GM21717 (cell line): ENCODE measurements around the gene TEX54.
"Not testable (repeated sequence)": the region's sequence is repeated elsewhere in the genome, so short reads cannot be mapped to it uniquely, and the experiment has no call there.

Source experiments
- ATAC-seq: cut with Tn5 transposase; IDR thresholded peaks from one replicate; pipeline ENCODE4 v1.9.1; 2021; ENCODE audit warnings: mild to moderate bottlenecking, moderate library complexity; ENCODE audit not compliant: unreplicated experiment

The TEX54 gene

DNA sequence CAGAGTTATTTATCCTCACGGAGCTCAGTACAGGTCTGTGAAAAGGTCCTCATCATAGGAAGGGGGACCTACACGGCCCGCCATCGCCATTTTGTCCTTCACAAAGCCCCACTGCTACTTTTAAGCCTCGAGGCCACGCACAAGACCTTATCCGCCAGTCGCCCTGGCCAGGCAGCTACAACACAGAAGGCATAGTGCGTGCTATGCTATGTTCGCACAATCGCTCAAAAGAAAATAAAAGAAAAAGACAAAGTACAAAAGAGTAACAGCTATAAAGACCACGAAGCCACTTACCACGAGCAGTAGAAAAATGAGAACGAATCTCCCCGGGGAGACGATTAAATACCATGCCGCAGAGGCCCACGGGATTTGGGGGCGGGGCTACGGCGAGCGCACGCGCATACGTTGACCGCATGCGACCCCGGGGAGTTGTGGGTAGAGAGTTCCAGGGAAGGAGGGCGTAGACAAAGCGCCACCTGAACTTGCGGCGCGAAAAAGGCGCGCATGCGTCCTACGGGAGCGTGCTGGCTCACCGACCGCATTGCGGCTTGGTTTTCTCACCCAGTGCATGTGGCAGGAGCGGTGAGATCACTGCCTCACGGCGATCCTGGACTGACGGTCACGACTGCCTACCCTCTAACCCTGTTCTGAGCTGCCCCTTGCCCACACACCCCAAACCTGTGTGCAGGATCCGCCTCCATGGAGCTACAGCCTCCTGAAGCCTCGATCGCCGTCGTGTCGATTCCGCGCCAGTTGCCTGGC, 23.1 kb upstream of the TEX54 start:
- peak; percentile 76 for ATAC-seq

DNA sequence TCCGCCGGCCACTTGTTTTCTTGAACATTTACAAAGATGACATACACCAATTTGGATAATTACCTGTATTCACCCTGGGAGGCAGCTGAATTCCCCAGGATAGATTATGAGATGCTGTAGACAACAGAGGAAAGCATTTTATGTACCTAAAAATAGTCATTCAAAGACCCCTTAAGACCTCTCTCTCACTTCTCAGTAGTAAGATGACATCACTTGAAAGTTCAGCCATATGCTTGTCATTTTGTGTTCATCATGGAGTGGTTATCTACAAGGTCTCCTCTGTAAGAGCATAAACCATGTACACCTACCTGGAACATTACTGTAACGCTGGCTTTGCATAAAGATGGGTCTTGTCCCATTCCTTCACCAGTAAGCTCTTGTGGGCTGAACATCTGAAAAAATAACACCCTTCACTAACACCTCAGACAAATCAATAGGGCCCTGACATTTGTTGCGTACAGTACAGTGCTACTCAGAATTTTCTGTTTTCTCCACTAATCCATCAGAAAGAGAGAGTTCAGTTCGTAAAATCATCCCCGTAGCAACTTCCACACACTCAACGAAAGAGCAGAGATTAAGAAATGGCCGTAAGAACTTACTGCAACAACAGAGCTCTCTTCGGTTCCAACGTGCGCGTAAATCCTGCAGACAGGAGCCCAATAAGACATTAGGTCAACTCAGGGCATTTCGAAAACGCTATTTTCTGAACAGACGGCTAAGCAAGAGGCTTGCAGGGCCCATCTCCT, 22.4 kb upstream of the TEX54 start:
- ATAC-seq = no peak

DNA sequence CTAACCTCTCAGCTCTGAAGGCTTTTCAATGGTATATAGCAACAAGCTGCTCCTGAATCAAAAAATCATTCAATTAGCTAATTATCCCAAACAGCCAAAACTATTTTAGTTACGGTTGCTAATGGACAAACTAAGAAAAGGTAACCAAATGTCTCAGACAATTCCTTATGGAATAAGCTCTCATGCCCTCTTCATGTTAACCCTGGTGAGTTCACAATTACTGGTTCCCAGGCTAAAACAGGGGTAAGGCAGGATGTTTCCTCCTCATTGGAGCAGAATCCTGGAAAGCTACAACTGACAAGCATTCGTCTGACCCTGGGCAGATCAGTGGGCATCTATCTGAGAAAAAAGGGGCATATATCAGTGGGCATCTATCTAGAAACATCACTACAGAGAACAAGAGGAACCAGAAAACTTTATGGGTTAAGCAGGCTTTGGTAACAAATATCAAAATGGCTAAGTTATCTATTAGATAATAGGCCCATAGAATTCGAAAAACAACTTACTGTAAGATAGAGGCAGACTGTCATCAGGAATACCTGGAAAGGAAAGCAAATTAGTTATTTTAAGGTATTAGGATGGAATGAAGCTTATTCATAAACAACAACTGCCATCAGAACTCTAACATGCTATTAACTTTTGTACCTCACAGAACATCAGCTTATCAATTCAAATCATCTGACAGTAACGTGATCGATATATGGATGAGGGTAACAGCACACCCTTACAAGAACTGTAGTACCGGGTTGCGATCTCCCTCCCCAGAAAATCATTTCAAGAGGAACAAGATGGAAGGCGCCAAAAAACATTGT, 21.6 kb upstream of the TEX54 start:
- ATAC-seq = no peak

DNA sequence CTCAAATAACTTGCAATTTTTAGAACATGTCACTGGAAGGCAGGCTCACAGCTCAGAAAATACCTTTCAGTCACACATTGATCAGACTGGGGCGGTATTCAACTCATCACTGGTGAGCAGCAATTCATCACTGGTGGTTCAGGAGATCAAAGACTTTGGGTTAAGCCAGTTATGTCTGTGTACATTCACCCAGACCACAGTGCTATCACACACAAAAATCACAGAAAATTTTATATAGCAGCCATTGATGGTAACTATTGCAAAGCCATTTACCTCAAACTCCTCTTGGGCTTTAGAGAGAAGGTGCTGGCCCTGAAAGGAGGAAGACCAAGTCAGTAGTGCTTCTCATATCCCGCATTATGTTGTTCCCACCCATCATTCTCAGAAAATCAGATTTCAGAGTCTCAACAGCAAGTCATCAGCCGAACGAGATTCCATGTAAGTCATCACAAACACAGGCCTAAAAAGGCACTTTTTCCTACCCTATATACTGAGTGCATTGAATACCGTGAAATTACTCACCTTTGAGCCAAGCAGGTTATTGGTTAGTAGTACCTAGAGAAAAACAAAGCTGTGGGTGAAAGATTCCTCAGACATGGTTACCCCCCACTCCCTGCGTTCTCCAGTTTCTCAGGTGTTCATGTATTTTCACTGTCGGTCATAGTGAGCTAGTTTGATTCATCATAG, 20.8 kb upstream of the TEX54 start:
- no peak for ATAC-seq

DNA sequence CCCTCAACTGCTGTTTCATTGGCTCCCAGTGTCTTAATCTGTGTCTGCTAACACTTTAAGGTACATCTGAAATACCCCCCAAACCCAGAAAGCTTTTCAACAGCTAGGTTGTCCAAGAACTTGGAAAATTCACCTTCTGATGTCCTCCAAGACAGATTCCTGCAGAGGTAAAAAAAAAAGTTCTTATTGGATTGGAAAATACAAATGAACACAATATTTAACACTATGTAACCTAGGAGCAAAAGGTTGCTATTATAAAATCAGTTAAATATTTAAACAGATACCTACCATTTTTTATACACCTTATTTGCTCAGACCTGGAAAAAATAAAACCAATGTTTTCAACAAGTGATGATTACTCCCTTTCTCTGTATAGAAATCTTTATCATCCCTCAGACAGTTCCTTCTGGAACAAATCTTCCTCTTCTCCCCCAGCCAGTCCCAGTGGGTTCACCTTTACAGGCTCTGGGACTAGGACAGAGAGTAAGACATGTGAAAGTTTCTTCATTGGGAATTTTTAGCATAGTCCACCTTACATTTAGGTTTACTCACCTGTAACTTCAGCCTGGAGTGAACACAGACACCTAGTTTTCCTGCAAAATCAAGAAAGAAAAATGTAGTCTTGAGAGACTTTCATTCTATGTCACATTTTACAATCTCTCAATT, 20.0 kb upstream of the TEX54 start:
- ATAC-seq = no peak

DNA sequence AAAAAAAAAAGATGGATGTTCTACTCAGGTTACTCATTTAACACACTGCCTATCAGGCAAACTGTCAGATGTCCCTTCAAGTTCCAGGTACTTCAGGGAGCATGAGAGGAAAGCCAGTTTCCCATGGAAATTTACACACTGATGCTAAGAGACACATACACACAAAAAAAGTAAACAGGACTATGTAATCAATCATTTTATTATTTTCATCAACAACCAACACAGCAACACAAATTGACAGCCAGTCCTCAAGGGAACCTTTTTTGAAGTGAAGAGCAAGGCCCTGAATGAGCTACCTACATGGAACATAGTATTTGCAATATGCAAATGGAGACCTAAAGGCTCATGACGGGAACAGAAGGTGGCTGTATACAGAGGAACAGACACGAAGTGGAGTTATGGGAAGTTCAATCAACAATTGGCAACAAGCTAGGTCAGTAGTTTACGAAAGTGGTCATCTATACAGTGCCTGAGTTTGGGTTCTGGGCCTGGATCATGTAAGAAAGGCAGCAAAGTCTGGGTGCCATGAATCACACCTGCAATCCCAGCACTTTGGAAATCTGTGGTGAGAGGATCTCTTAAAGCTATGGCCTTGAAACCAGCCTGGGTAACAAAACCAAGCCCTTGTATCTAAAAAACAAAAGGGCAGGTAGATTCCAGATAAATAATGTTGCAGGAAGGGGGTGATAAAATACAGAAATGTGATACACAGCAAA, 19.3 kb upstream of the TEX54 start:
- ATAC-seq = no peak

DNA sequence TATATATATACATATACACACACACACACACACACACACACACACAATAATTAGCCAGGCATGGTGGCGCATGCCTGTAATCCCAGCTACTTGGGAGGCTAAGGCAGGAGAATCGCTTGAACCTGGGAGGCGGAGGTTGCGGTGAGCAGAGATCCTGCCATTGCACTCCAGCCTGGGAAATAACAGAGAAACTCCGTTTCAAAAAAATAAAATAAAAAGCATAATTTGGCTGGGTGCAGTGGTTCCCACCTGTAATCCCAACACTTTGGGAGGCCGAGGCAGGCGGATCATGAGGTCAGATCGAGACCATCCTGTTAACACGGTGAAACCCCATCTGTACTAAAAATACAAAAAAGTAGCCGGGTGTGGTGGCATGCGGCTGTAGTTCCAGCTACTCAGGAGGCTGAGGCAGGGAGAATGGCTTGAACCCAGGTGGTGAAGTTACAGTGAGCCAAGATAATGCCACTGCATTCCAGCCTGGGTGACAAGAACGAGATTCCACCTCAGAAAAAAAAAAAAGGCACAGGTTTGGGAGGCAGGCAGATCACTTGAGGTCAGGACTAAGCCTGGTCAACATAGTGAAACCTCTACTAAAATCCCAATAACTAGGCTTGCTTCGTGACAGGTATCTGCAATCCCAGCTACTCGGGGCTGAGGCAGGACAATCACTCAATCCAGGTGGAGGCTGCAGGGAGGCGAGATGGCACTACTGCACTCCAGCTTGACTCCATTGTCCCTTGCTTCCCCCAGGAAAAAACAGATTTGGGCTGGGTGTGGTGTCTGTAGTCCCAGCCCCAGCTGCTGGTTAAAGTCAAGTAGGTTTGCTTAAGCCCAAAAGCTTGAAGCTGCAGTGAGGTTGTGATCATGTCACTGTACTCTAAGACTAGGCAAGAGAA, 18.5 kb upstream of the TEX54 start:
- no peak for ATAC-seq

DNA sequence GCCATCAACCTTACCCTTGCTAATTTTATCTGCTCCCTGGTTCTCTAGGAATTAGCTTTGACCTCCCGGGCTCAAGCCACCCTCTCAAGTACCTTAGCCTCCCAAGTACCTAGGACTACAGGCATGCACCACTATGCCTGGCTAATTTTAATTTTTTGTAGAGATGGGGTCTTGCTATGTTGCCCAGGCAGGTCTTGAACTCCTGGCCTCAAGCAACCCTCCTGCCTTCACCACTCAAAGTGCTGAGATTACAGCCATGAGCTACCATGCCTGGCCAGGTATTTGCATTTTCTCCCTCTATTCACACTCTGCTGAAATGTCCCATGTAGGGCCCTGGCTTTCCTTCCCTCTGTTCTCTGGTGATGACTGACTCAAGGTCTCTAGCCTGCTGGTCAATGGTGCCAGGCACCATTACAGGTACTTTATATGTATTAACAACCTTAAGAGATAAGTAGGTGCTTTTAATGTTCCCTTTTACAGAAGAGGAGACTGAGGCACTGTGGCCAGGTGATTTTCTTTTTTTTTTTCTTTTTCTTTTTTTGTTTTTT, 15.2 kb upstream of the TEX54 start:
- ATAC-seq = no peak

DNA sequence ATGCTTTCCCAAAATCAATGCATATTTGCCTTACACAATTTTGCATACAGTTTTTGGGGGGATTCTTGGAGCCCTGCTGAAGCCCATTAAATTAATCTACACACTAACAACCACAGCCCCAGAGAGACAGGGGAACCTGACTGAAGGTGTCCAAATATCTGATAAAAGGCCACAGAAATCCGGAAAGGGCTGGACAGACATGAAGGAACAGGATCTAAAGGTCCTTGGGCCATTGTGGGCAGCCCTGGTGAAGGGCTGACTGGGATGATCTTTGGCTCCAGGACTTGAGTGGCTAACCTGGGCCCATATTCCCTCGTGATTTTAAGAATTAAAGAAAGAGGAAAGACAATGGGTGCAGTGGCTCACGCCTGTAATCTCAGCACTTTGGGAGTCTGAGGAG, 13.5 kb upstream of the TEX54 start:
- ATAC-seq = no peak

DNA sequence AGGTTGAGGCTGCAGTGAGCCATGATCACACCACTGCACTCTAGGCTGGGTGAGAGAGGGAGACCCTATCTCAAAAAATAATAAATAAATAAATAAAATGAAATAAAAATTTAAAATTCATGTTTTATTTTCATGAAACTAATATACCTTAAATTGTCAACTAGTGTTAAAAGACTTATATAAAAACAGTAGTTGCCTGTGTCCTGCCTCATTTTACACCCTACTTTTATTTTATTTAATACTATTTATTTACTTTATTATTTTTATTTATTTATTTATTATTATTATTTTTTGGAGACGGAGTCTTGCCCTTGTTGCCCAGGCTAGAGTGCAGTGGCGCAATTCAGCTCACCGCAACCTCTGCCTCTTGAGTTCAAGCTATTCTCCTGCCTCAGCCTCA, 11.5 kb upstream of the TEX54 start:
- no peak for ATAC-seq

DNA sequence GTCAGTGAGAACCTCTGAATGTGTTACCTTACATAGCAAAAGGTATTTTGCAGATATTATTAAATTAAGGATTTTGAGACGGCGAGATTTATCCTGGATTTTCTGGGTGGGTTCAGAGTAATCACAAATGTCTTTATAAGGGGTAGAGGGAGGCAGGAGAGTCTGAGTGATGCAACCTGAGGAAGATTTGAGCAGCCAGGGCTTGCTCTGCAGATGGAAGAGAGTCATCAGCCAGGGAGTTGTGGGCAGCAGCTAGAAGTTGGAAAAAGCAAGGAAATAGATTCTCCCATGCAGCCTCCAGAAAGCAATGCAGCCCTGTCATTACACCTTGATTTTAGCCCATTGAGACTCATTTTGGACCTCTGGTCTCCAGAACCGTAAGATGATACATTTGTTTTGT, 10.8 kb upstream of the TEX54 start:
- ATAC-seq = no peak

DNA sequence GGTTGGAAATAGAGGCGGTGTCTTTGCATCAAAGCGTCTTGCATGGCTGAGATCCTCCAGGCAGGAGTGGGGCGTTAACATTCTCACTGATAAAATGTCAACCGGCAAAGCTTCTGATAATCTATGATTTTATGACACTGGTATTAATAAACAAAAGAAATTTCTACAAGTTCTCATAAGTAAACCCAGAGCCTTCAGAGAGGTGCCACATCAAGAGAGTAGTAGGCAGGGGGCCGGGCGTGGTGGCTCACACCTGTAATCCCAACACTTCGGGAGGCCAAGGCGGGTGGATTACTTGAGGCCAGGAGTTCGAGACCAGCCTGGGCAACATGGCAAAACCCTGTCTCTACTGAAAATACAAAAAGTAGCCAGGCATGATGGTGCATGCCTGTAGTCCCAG, 10.2 kb upstream of the TEX54 start:
- ATAC-seq = not testable (repeated sequence)

DNA sequence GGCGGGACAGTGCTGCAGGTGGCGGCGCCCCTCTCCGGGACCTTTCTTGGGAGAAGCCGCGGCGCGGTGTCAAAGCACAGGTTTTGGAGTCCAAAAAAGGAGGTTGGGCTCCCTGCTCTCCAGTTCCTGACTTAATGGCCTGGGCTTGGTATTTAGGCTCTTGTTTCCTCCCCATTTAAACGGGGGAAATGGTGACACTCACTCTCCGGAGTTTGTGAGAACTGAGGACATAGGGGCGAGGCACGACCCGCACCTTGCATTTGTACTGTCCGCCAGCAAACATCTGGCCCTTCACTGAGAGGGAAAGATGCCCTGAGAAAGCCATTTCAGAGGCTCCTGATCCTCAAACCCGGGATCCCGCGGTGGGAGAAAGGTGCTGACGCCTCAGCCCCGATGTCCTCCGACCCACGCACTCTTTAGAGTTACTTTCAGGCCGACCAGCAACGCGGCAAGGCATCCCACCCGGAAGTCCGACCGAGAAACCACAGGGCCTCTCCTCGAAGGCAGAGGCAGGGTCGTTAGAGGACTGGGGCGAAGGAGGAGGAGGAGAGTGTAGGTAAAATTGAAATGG, 9.6 kb upstream of the TEX54 start:
- no peak for ATAC-seq

DNA sequence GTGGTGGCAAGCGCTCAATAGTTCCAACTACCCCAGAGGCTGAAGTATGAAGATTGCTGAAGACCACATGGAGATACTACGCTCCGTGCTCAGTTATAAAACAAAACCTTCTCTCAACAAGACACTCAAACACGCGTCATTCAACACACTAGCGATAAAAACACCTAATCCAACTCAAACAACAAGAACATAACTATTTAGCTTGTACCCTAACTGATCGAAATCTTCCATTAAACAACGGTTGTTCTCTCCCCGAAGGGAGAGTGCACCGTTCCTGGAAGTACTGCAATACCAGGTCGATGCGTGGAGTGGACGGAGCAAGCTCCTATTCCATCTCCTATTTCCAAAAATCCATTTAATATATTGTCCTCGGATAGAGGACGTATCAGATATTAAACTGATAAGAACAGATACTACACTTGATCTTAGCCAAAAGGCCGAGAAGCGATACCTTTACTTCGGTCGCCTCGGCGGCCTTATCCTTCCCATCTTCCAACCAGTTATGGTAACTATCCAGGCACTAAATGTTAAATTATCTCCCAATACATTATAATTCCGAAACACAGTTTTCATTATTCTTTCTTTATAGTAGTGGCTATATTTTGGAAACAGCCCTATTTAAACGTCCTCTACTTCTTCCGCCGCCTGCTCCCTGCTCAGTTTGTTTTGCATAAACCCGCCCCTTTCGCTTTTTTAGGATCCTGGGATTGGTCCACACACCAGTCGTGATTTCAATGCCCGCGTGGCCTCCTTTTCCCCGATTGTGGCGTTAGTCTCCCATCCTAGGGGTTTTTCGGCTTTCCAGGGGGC, 8.9 kb upstream of the TEX54 start:
- peak; percentile 53 for ATAC-seq

DNA sequence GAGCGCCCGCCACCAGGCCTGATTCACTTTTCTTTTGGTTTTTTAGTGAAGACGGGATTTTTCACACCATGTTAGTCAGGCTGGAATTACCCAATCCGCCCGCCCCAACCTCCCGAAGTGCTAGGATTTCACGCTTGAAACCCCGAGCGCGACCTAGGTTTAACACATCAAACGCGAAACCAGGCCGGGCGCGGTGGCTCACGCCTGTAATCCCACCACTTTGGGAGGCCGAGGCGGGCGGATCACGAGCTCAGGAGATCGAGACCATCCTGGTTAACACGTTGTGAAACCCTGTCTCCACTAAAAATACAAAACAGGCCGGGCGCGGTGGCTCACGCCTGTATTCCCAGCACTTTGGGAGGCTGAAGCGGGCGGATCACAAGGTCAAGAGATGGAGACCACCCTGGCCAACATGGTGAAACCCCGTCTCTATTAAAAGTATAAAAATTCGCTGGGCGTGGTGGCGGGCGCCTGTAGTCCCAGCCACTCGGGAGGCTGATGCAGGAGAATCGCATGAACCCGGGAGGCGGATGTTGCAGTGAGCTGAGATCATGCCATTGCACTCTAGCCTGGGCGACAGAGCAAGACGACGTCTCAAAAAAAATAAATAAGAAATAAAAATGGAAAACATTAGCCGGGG, 8.2 kb upstream of the TEX54 start:
- not testable (repeated sequence) for ATAC-seq

DNA sequence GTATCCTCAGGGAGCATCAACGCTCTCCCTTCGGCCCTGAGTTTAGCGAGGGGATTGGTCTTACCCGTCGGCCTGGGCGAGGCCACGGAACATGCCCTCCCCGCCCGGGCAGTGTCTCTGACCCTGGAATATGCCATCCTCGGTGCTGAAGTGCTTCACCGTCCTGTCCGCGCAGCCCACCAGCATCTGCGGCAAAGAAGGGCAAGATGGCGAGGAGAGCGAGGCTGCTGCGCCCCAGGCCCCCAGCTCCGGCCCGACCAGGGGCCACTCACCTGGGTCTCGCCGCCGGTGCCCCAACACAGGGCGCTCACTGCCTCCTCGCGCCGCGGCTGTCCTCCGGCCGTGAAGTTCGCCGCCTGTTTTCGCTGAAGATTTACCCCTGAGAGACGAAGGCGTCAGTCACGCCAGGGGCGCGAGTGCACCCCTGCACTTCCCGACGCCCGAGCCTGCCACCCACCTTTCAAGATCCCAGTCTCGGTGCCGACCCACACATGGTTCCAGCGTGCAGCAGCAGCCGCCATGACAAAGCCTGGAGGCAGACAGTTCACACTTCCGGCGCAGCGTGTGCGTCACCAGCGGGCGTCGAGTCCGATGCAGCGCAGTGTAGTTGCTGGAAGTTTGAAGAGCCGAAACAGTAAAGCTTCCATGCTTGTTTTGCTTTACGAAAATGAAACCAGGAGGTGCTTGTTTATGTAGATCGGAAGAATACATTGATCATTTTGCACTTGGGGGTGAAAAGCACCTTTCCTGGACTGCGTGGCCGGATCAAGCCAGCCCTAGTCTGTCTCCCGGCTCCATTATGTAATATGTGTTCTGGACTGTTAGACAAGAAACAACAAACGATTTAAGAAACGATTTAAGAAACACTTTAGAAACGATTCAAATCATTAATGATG, 6.7 kb upstream of the TEX54 start, which contains the start of gene WDR74:
Gene WDR74 (minus strand): TSS at position 541 of the 896 bp plus-strand sequence. CDS start 20 bp downstream, at position 521.
- peak; percentile 39 for ATAC-seq
